ENCODE data around the gene LCP1. TPM values are rescaled to one million over a fixed set of nuclear protein-coding genes. Genes with fewer than 3 reads are reported as not detected.
A peak's percentile ranks its signal among the peaks of the same experiment; 100 is the strongest.

Gene LCP1
- polyA plus RNA-seq, 4 donors, result 14.1 to 35.5 (median 24.7) TPM

DNA sequence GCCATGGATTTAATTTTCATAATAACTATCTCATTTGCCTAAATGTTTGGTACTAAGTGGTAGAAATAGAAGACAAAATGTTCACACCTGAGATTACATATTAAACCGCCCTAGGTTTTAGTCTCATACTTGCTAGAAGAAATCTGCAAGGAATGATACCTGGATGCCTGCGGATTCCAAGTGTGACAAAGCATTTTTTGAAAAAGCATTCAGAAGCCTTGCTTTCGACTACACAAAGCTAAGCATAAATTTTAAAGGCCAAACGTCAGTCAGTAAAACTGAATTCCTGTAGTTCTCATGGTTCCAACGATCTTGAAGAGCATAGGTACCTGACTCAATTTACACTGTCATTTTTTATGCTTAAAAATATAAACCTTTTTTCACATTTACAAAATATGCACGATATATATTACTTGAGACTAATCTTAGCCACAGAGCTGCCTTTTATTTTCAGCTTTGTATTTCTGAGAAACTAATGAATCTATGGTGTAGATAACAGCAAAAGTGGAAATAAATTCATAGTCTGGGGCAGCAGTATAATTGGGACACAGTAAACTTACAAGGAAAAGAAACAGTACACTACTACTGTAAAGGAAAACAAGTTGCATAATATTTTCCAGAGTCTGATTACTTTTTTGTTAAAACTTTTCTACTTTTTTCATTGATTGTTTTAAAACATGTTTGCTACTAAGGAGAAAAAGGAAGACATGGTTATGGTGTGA lies 28.5 kb upstream of the LCP1 start:
- H3K4me3 ChIP-seq (ENCODE audit: low read depth in 1 of 3, low read length in 3 of 3), result no peak overlapping the region
- WGBS, 3 donors, result 71 to 79% (median 77%) methylated on average over 6 of the region's 6 CpGs
- H3K36me3 ChIP-seq (ENCODE audit: control insufficient read depth in 3 of 3, insufficient read depth in 2 of 3, low read depth in 1 of 3, low read length in 3 of 3), result no peaks in the 10 kb centered on the region
- H3K9me3 ChIP-seq (ENCODE audit: control insufficient read depth in 2 of 2, insufficient read depth in 1 of 2, low read depth in 1 of 2, low read length in 1 of 2), result no peaks in the 10 kb centered on the region
- H3K27me3 ChIP-seq (ENCODE audit: control insufficient read depth in 3 of 3, insufficient read depth in 3 of 3, low read length in 3 of 3), result peaks cover 0 to 19% (median 3%) of the 10 kb centered on the region in 3 donors
- H3K27ac ChIP-seq (ENCODE audit: low read depth in 1 of 3, low read length in 2 of 3), result no peak overlapping the region
- DNase-seq, result no peak
- FAIRE-seq, result no peak
- H3K4me1 ChIP-seq (ENCODE audit: control insufficient read depth in 3 of 3, insufficient read depth in 2 of 3, low read depth in 1 of 3, low read length in 2 of 3), result no peaks in the 10 kb centered on the region

DNA sequence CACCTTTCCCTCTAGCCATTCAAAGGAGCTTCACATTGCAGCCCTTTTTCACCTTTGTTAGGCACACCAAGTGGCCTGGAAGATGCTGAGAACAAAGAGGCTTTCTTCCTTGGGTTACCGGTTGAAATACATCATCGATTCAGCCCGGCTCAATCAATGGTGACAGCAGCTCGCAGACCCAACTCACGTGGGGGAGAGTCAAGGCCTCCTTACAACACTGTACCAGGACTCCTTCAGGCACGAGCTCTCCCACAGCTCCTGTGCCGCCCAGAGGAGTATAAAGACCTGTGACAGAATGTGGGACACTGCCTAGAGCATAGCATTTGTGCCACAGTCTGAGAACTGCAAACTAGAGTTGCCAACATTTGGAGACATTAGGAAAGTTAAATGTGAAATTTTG lies 25.9 kb upstream of the LCP1 start:
- 68 to 79% (median 75%) methylated on average over 7 of the region's 7 CpGs for WGBS, 3 donors
- DNase-seq (no peak), FAIRE-seq (no peak)
- peaks cover 0 to 16% (median 3%) of the 10 kb centered on the region in 3 donors for H3K27me3 ChIP-seq (ENCODE audit: control insufficient read depth in 3 of 3, insufficient read depth in 3 of 3, low read length in 3 of 3)
- no peak overlapping the region for H3K4me3 ChIP-seq (ENCODE audit: low read depth in 1 of 3, low read length in 3 of 3)
- H3K4me1 ChIP-seq (ENCODE audit: control insufficient read depth in 3 of 3, insufficient read depth in 2 of 3, low read depth in 1 of 3, low read length in 2 of 3), result peaks cover 0 to 2% (median 0%) of the 10 kb centered on the region in 3 donors
- H3K9me3 ChIP-seq (ENCODE audit: control insufficient read depth in 2 of 2, insufficient read depth in 1 of 2, low read depth in 1 of 2, low read length in 1 of 2), result no peaks in the 10 kb centered on the region
- no peaks in the 10 kb centered on the region for H3K36me3 ChIP-seq (ENCODE audit: control insufficient read depth in 3 of 3, insufficient read depth in 2 of 3, low read depth in 1 of 3, low read length in 3 of 3)
- H3K27ac ChIP-seq (ENCODE audit: low read depth in 1 of 3, low read length in 2 of 3), result no peak overlapping the region

DNA sequence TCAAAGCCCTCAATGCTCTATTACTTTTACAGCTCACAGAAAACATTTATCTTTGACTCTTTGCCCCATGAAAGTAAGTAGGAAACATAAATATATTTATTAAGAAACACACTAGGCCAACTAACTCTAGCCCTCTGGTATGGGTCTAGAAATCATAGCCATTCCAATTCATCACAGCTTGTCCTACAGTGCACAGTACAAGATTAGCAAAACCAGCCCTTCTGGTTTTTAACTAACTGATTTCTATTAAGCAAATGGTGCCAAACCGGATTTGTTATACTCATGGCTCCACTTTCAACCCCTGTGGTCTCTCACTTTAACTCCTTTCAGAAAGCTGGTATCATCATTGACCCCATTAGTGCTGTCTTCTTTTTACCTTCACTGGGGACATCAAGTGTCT lies 24.2 kb upstream of the LCP1 start:
- FAIRE-seq (no peak), DNase-seq (no peak)
- peaks cover 0 to 2% (median 0%) of the 10 kb centered on the region in 3 donors for H3K4me1 ChIP-seq (ENCODE audit: control insufficient read depth in 3 of 3, insufficient read depth in 2 of 3, low read depth in 1 of 3, low read length in 2 of 3)
- H3K36me3 ChIP-seq (ENCODE audit: control insufficient read depth in 3 of 3, insufficient read depth in 2 of 3, low read depth in 1 of 3, low read length in 3 of 3), result no peaks in the 10 kb centered on the region
- H3K4me3 ChIP-seq (ENCODE audit: low read depth in 1 of 3, low read length in 3 of 3), result no peak overlapping the region
- WGBS, 3 donors, result 15 to 69% (median 43%) methylated on average over 1 of the region's 1 CpG
- H3K9me3 ChIP-seq (ENCODE audit: control insufficient read depth in 2 of 2, insufficient read depth in 1 of 2, low read depth in 1 of 2, low read length in 1 of 2), result no peaks in the 10 kb centered on the region
- no peak overlapping the region for H3K27ac ChIP-seq (ENCODE audit: low read depth in 1 of 3, low read length in 2 of 3)
- H3K27me3 ChIP-seq (ENCODE audit: control insufficient read depth in 3 of 3, insufficient read depth in 3 of 3, low read length in 3 of 3), result peaks cover 0 to 7% (median 0%) of the 10 kb centered on the region in 3 donors

DNA sequence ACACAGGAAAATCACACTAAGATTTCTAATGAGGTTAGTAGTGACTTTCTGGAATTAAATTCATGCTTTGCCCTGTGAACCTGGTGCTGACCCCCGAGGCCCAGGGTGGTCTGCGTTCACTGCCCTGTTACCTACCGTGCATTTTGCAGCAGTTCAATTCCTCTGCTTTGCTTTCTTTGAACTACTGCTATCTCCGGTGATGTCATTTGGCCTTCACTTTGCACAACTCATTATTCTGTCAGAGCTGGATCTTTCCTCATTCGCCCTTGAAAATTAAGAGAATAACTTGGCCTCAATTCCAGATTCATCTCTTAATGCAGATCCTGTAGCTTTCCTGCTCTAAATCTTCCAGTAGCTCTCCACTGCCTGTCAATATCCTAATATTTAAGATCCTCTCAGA lies 21.0 kb upstream of the LCP1 start:
- WGBS, 3 donors, result 70 to 82% (median 80%) methylated on average over 5 of the region's 5 CpGs
- Histone ChIP-seq H3K27me3 (ENCODE audit: control insufficient read depth in 3 of 3, insufficient read depth in 3 of 3, low read length in 3 of 3) (peaks cover 0 to 3% (median 0%) of the 10 kb centered on the region in 3 donors), H3K9me3 (ENCODE audit: control insufficient read depth in 2 of 2, insufficient read depth in 1 of 2, low read depth in 1 of 2, low read length in 1 of 2) (no peaks in the 10 kb centered on the region), H3K36me3 (ENCODE audit: control insufficient read depth in 3 of 3, insufficient read depth in 2 of 3, low read depth in 1 of 3, low read length in 3 of 3) (no peaks in the 10 kb centered on the region), H3K4me3 (ENCODE audit: low read depth in 1 of 3, low read length in 3 of 3) (no peak overlapping the region), H3K27ac (ENCODE audit: low read depth in 1 of 3, low read length in 2 of 3) (no peak overlapping the region), H3K4me1 (ENCODE audit: control insufficient read depth in 3 of 3, insufficient read depth in 2 of 3, low read depth in 1 of 3, low read length in 2 of 3) (peaks cover 0 to 2% (median 0%) of the 10 kb centered on the region in 3 donors)
- DNase-seq (no peak), FAIRE-seq (no peak)

DNA sequence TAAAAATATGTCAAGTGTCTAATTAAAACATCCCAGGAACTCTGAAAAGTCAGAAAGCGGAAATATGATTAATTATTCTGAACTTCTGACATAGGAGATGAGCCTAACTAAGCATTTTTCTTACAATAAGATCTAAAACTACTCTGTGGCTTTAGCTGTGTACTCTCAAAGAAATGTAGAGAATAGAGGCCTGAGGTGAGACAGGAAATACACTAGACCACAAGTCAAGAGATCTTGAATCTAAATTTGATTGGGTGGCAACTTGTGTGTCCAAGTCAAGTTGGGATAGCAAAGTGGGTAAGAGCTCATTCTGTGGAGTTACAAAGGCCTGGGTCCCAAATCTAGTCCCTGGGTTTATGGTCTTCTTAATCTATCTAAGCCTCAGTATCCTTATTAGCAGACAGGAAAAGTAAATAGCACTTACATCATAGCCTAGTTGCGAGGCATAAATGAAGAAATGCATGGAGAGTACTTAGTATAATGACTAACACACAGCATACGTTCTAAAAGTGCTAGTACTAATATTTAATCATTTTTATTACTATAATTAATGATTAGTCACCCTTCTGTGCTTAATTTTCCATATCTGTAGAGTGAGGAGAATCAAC lies 20.3 kb upstream of the LCP1 start:
- 47 to 67% (median 62%) methylated on average over 3 of the region's 3 CpGs for WGBS, 3 donors
- no peaks in the 10 kb centered on the region for H3K9me3 ChIP-seq (ENCODE audit: control insufficient read depth in 2 of 2, insufficient read depth in 1 of 2, low read depth in 1 of 2, low read length in 1 of 2)
- DNase-seq (peak in 1 of 2 donors; percentile 46), FAIRE-seq (no peak)
- H3K36me3 ChIP-seq (ENCODE audit: control insufficient read depth in 3 of 3, insufficient read depth in 2 of 3, low read depth in 1 of 3, low read length in 3 of 3), result no peaks in the 10 kb centered on the region
- no peak overlapping the region for H3K27ac ChIP-seq (ENCODE audit: low read depth in 1 of 3, low read length in 2 of 3)
- H3K4me1 ChIP-seq (ENCODE audit: control insufficient read depth in 3 of 3, insufficient read depth in 2 of 3, low read depth in 1 of 3, low read length in 2 of 3), result peaks cover 0 to 2% (median 0%) of the 10 kb centered on the region in 3 donors
- H3K4me3 ChIP-seq (ENCODE audit: low read depth in 1 of 3, low read length in 3 of 3), result no peak overlapping the region
- H3K27me3 ChIP-seq (ENCODE audit: control insufficient read depth in 3 of 3, insufficient read depth in 3 of 3, low read length in 3 of 3), result no peaks in the 10 kb centered on the region

DNA sequence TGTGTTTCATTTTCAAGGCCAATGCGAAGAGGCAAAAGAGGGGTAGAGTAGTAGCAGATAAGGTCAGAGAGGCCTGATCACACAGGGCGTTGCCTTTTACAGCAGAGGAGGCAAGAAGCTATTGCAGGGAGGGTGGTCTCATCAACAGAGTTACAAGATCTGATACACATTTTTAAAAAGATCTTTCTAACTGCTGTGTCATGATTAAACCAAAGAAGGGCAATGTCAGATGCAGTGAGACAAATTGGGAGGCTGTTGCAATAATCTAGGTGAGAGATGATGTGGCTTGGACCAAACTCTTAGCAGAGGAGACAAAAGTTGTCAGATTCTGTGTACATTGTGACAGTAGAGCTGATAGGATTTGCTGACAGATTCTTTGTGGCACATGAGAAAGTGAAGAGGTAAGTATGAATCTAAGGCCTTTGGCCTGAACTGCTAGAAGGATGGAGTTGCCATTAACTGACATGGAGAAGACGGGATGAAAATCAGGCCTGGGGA lies 16.8 kb upstream of the LCP1 start:
- no peaks in the 10 kb centered on the region for H3K9me3 ChIP-seq (ENCODE audit: control insufficient read depth in 2 of 2, insufficient read depth in 1 of 2, low read depth in 1 of 2, low read length in 1 of 2)
- peaks cover 0 to 2% (median 0%) of the 10 kb centered on the region in 3 donors for H3K4me1 ChIP-seq (ENCODE audit: control insufficient read depth in 3 of 3, insufficient read depth in 2 of 3, low read depth in 1 of 3, low read length in 2 of 3)
- H3K4me3 ChIP-seq (ENCODE audit: low read depth in 1 of 3, low read length in 3 of 3), result no peak overlapping the region
- H3K27me3 ChIP-seq (ENCODE audit: control insufficient read depth in 3 of 3, insufficient read depth in 3 of 3, low read length in 3 of 3), result no peaks in the 10 kb centered on the region
- no peaks in the 10 kb centered on the region for H3K36me3 ChIP-seq (ENCODE audit: control insufficient read depth in 3 of 3, insufficient read depth in 2 of 3, low read depth in 1 of 3, low read length in 3 of 3)
- WGBS, 3 donors, result 76 to 91% (median 82%) methylated on average over 3 of the region's 3 CpGs
- DNase-seq (no peak), FAIRE-seq (no peak)
- no peak overlapping the region for H3K27ac ChIP-seq (ENCODE audit: low read depth in 1 of 3, low read length in 2 of 3)

DNA sequence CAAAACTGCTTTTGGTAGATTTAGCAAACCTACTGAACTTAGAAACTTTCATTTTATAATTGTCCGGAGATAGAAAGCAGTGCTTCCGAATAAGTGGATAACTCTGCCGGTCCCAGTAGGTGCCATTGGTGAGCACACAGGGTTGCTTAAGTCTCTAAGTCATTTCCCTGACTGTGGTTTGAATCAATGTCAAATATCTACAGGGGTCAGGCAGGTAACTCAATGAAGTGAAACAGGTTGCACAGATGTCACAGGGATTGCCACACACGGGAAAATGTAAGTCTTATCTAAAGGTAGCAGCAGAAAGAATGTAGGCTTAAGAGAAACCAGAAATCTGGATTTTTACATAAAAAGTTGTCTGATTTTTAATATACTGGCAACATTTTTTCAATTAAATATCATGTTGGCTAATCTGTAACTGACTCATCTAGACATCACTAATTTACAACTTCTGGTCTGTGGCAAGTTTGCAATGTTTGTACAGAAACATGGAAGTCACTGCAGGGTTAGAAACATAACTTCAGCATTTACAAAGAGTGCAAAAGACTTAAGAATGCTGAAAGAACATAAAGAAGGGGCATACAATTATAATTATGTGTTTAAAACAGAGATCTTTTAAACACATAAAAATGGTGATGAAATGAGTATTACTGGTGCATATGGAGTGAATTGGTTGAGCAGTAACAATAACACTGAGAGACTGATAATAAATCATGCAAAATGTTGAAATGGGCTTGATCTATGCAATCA lies 15.5 kb upstream of the LCP1 start:
- Histone ChIP-seq H3K4me1 (ENCODE audit: control insufficient read depth in 3 of 3, insufficient read depth in 2 of 3, low read depth in 1 of 3, low read length in 2 of 3) (no peaks in the 10 kb centered on the region), H3K27me3 (ENCODE audit: control insufficient read depth in 3 of 3, insufficient read depth in 3 of 3, low read length in 3 of 3) (no peaks in the 10 kb centered on the region), H3K9me3 (ENCODE audit: control insufficient read depth in 2 of 2, insufficient read depth in 1 of 2, low read depth in 1 of 2, low read length in 1 of 2) (no peaks in the 10 kb centered on the region), H3K27ac (ENCODE audit: low read depth in 1 of 3, low read length in 2 of 3) (no peak overlapping the region), H3K36me3 (ENCODE audit: control insufficient read depth in 3 of 3, insufficient read depth in 2 of 3, low read depth in 1 of 3, low read length in 3 of 3) (no peaks in the 10 kb centered on the region), H3K4me3 (ENCODE audit: low read depth in 1 of 3, low read length in 3 of 3) (no peak overlapping the region)
- FAIRE-seq, result no peak
- no peak for DNase-seq
- 71 to 75% (median 72%) methylated on average over 4 of the region's 4 CpGs for WGBS, 3 donors

DNA sequence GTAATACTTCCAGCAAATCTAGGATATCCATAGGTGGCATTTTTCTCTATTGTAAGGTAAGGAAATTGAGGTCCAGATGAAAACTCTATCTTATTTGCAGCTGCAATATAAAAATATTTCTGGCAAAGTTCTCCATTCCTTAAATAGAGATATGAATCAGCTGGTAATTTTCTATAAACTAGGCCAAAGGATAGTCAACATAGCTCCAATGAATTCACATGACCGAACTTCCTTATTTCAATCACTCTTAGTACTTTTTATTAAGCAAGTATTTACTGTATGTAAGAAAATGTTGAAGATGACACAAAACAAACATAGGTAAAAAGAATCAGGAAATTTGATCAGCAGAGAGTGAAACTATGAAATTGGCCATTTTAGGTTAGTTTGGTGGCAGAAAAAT lies 13.0 kb upstream of the LCP1 start:
- no peak for DNase-seq
- Histone ChIP-seq H3K36me3 (ENCODE audit: control insufficient read depth in 3 of 3, insufficient read depth in 2 of 3, low read depth in 1 of 3, low read length in 3 of 3) (no peaks in the 10 kb centered on the region), H3K27ac (ENCODE audit: low read depth in 1 of 3, low read length in 2 of 3) (no peak overlapping the region), H3K9me3 (ENCODE audit: control insufficient read depth in 2 of 2, insufficient read depth in 1 of 2, low read depth in 1 of 2, low read length in 1 of 2) (no peaks in the 10 kb centered on the region), H3K4me3 (ENCODE audit: low read depth in 1 of 3, low read length in 3 of 3) (no peak overlapping the region), H3K27me3 (ENCODE audit: control insufficient read depth in 3 of 3, insufficient read depth in 3 of 3, low read length in 3 of 3) (no peaks in the 10 kb centered on the region), H3K4me1 (ENCODE audit: control insufficient read depth in 3 of 3, insufficient read depth in 2 of 3, low read depth in 1 of 3, low read length in 2 of 3) (no peaks in the 10 kb centered on the region)
- no peak for FAIRE-seq
- WGBS, 3 donors, result 79 to 94% (median 91%) methylated on average over 1 of the region's 1 CpG
